PC-9 (cell line): Measurements from ENCODE around the gene ATP1A1. TPM values are rescaled to one million over a fixed set of nuclear protein-coding genes. Genes with fewer than 3 reads are reported as not detected.

Experiments used
- BruUV-seq: library from RNA; stranded (reverse); fragments of 400-500 nt; replicated peaks from 2 replicates; lab custom pipeline; 2021; lab: Mats Ljungman, UMichigan
- CTCF ChIA-PET: fragments of 300-600 bp; sonication (Branson Sonifier 250); formaldehyde crosslinking; loops from one replicate; lab custom pipeline; 2022; ENCODE audit warnings: antibody characterized with exemption; lab: Charles Lee
- POLR2A ChIA-PET: fragments of 300-600 bp; sonication (Branson Sonifier 250); formaldehyde crosslinking; loops from one replicate; lab custom pipeline; 2022; ENCODE audit warnings: antibody characterized with exemption; ENCODE audit not compliant: unreplicated experiment; lab: Charles Lee
- DNase-seq, 2 experiments: peaks; one replicate each; pipeline versions ENCODE4 v3.0.0 to v3.0.0-alpha.2; 2015 to 2022; ENCODE audit warnings: mixed read lengths in 1 of 2
- H2AFZ ChIP-seq: fragments of 200-600 bp; sonication (generic); 2 replicates; pipeline ENCODE4 v1.8.1; 2017; ENCODE audit warnings: antibody characterized with exemption
- H3F3A ChIP-seq: fragments of 200-600 bp; sonication (generic); 2 replicates; pipeline ENCODE4 v1.8.1; 2017; ENCODE audit warnings: antibody characterized with exemption, mild to moderate bottlenecking, low read depth; ENCODE audit not compliant: insufficient read depth
- H3K27ac ChIP-seq: fragments of 200-600 bp; sonication (generic); 2 replicates; pipeline ENCODE4 v1.6.1; 2016; ENCODE audit warnings: mixed run types
- H3K27me3 ChIP-seq: fragments of 200-600 bp; sonication (generic); 2 replicates; pipeline ENCODE4 v1.6.1; 2016; ENCODE audit warnings: low read depth, mixed run types; ENCODE audit not compliant: insufficient read depth
- H3K36me3 ChIP-seq: fragments of 200-600 bp; sonication (generic); 2 replicates; pipeline ENCODE4 v1.6.1; 2016; ENCODE audit warnings: low read depth, mixed run types
- H3K4me1 ChIP-seq: fragments of 200-600 bp; sonication (generic); replicated peaks from 2 replicates; pipeline ENCODE4 v1.6.1; 2016; ENCODE audit warnings: mixed run types; ENCODE audit not compliant: insufficient read depth
- H3K4me2 ChIP-seq: fragments of 200-600 bp; sonication (generic); 2 replicates; pipeline ENCODE4 v1.6.1; 2017; ENCODE audit warnings: mixed run types
- H3K4me3 ChIP-seq: fragments of 200-600 bp; sonication (generic); 2 replicates; pipeline ENCODE4 v1.6.1; 2016; ENCODE audit warnings: mixed run types
- H3K79me2 ChIP-seq: fragments of 200-600 bp; sonication (generic); 2 replicates; pipeline ENCODE4 v1.6.1; 2017; ENCODE audit warnings: low read depth, mixed run types
- H3K9me2 ChIP-seq: fragments of 200-600 bp; sonication (generic); 2 replicates; pipeline ENCODE4 v1.8.1; 2017; ENCODE audit warnings: mild to moderate bottlenecking; ENCODE audit not compliant: insufficient read depth
- H3K9me3 ChIP-seq: fragments of 200-600 bp; sonication (generic); 2 replicates; pipeline ENCODE4 v1.8.1; 2016; ENCODE audit warnings: low read depth; ENCODE audit not compliant: insufficient read depth
- H4K20me1 ChIP-seq: fragments of 200-600 bp; sonication (generic); 2 replicates; pipeline ENCODE4 v1.8.1; 2017; ENCODE audit not compliant: insufficient read depth
- EZH2 ChIP-seq: fragments of 200-600 bp; sonication (generic); IDR thresholded peaks from 2 replicates; pipeline ENCODE4 v1.8.0; 2017; ENCODE audit warnings: antibody characterized with exemption, low read depth
- intact Hi-C: fragments of 100-400 bp; cut with micrococcal nuclease; formaldehyde crosslinking; loops from one replicate; pipeline ENCODE4 v1.10.0; 2022; ENCODE audit not compliant: unreplicated experiment
- total RNA-seq: library from RNA; stranded (reverse); gene quantifications from 2 replicates; pipeline ENCODE4 v1.2.3, GENCODE V29; 2021
- TF ChIP-seq, protein P1 (sequence below): fragments of 200-600 bp; sonication (generic); conservative IDR thresholded peaks from 2 replicates; pipeline ENCODE4 v1.6.1; 2017; ENCODE audit warnings: mixed run types, antibody characterized with exemption, mild to moderate bottlenecking, moderate library complexity

The ATP1A1 gene
- total RNA-seq, 1 experiment from 2014 or later: 399 TPM

- no peaks in the 10 kb centered on the region for H3K27me3 ChIP-seq
- H2AFZ ChIP-seq: no peak overlapping the region
- H3K9me3 ChIP-seq: 0 out of 2 replicates have a peak, but pooled peaks cover 4% of the 10 kb centered on the region
- no peaks in the 10 kb centered on the region for H4K20me1 ChIP-seq
- H3K4me1 ChIP-seq: peaks cover 15% of the 10 kb centered on the region
- peaks cover 30% of the 10 kb centered on the region; the same call in 1 of the 2 replicates for H3F3A ChIP-seq
- no TSS peak for BruUV-seq
- no peak overlapping the region for H3K4me2 ChIP-seq
- no peaks in the 10 kb centered on the region for H3K79me2 ChIP-seq
- H3K9me2 ChIP-seq: no peaks in the 10 kb centered on the region
- POLR2A ChIA-PET: interaction anchor here (0.6 kb wide), 1 partner anchor 238 kb away, joined by 3 read pairs; no protein-coding TSS in a partner anchor
- no peaks in the 10 kb centered on the region for H3K36me3 ChIP-seq
- CTCF ChIA-PET: no interaction called here
- no peak overlapping the region for H3K4me3 ChIP-seq
- TF ChIP-seq, protein P1, sequence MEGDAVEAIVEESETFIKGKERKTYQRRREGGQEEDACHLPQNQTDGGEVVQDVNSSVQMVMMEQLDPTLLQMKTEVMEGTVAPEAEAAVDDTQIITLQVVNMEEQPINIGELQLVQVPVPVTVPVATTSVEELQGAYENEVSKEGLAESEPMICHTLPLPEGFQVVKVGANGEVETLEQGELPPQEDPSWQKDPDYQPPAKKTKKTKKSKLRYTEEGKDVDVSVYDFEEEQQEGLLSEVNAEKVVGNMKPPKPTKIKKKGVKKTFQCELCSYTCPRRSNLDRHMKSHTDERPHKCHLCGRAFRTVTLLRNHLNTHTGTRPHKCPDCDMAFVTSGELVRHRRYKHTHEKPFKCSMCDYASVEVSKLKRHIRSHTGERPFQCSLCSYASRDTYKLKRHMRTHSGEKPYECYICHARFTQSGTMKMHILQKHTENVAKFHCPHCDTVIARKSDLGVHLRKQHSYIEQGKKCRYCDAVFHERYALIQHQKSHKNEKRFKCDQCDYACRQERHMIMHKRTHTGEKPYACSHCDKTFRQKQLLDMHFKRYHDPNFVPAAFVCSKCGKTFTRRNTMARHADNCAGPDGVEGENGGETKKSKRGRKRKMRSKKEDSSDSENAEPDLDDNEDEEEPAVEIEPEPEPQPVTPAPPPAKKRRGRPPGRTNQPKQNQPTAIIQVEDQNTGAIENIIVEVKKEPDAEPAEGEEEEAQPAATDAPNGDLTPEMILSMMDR: no peak
- TF ChIP-seq EZH2: no peak
- intact Hi-C loops: no loop called here
- no peak for DNase-seq
- no peak overlapping the region for H3K27ac ChIP-seq
Measured at GRCh38 chr1:116434849-116435248, 61.8 kb downstream of the ATP1A1 start.

GRCh38 chr1:116435806-116436610 lies 63.0 kb downstream of the ATP1A1 start:
- Histone ChIP-seq H3K4me2 (no peak overlapping the region), H3K4me3 (no peak overlapping the region), H3K9me3 (0 out of 2 replicates have a peak, but pooled peaks cover 4% of the 10 kb centered on the region), H4K20me1 (no peaks in the 10 kb centered on the region), H3K27me3 (no peaks in the 10 kb centered on the region), H2AFZ (no peak overlapping the region), H3K36me3 (no peaks in the 10 kb centered on the region), H3K9me2 (no peaks in the 10 kb centered on the region), H3K27ac (no peak overlapping the region), H3F3A (peaks cover 30% of the 10 kb centered on the region; the same call in 1 of the 2 replicates), H3K4me1 (peaks cover 15% of the 10 kb centered on the region), H3K79me2 (no peaks in the 10 kb centered on the region)
- intact Hi-C loops: no loop called here
- ChIA-PET POLR2A (interaction anchor here (0.6 kb wide), 1 partner anchor 1169 kb away, joined by 4 read pairs; no protein-coding TSS in a partner anchor), CTCF (interaction anchor here (0.6 kb wide), 1 partner anchor 153 kb away, joined by 5 read pairs; no protein-coding TSS in a partner anchor)
- no peak for DNase-seq
- TF ChIP-seq EZH2: no peak
- TF ChIP-seq, protein P1: no peak
- no TSS peak for BruUV-seq

DNA sequence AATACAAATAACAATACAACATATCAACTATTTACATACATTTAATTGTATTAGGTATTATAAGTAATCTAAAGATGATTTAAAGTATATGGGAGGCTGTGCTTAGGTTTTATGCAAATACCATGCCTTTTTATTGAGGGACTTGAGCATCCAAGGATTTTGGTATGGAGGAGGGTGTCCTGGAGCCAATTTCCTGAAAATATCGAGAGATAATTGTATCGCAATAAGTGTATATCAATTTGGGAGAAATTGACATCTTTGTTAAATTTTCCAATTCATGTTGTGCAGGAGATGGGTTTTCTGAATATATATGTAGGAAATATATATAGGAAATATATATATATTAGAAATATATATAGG lies 63.5 kb downstream of the ATP1A1 start:
- intact Hi-C loops: no loop called here
- BruUV-seq: no TSS peak
- TF ChIP-seq, protein P1: no peak
- no peak for TF ChIP-seq EZH2

More for the DNA sequence above, 63.5 kb downstream of the ATP1A1 start:
- Histone ChIP-seq H3K4me1 (peaks cover 15% of the 10 kb centered on the region), H2AFZ (no peak overlapping the region), H3K4me2 (no peak overlapping the region), H3K27me3 (no peaks in the 10 kb centered on the region), H3F3A (peaks cover 30% of the 10 kb centered on the region; the same call in 1 of the 2 replicates), H4K20me1 (no peaks in the 10 kb centered on the region), H3K79me2 (no peaks in the 10 kb centered on the region), H3K4me3 (no peak overlapping the region), H3K36me3 (no peaks in the 10 kb centered on the region), H3K9me2 (no peaks in the 10 kb centered on the region), H3K27ac (no peak overlapping the region), H3K9me3 (0 out of 2 replicates have a peak, but pooled peaks cover 4% of the 10 kb centered on the region)
- POLR2A ChIA-PET: interaction anchor here (0.6 kb wide), 1 partner anchor 1168 kb away, joined by 4 read pairs; no protein-coding TSS in a partner anchor
- no peak for DNase-seq
- CTCF ChIA-PET: no interaction called here
